Prostate gland (tissue), 2 donors: Measurements from ENCODE around the gene SRMS. TPM values are rescaled to one million over a fixed set of nuclear protein-coding genes. Genes with fewer than 3 reads are reported as not detected.

Source experiments
- DNase-seq: peaks from one replicate; pipeline ENCODE4 v3.0.0-alpha.2; 2019; ENCODE audit warnings: low spot score
- H3K27ac ChIP-seq, 2 donors: fragments of 200-600 bp; sonication (generic); 2 replicates each; pipeline ENCODE4 v1.5.1; 2017 to 2019
- H3K27me3 ChIP-seq: fragments of 200-600 bp; sonication (generic); replicated peaks from 2 replicates; pipeline ENCODE4 v1.5.1; 2019; ENCODE audit not compliant: insufficient read depth
- H3K36me3 ChIP-seq, 2 donors: fragments of 200-600 bp; sonication (generic); 1 replicate in 1 of 2; 2 replicates in 1 of 2; pipeline versions ENCODE4 v1.5.1 to v1.8.1; 2017 to 2019
- H3K4me1 ChIP-seq: fragments of 200-600 bp; sonication (generic); replicated peaks from 2 replicates; pipeline ENCODE4 v1.5.1; 2019
- H3K4me3 ChIP-seq, 2 donors: fragments of 200-600 bp; sonication (generic); 2 replicates each; pipeline ENCODE4 v1.5.1; 2017 to 2019
- H3K9me3 ChIP-seq: fragments of 200-600 bp; sonication (generic); 2 replicates; pipeline ENCODE4 v1.5.1; 2017
- POLR2A ChIP-seq: fragments of 450-650 bp; IDR thresholded peaks from one replicate; pipeline ENCODE4 v1.6.1; 2016; ENCODE audit warnings: antibody characterized with exemption, mild to moderate bottlenecking
- POLR2AphosphoS5 ChIP-seq: sonication (generic); formaldehyde crosslinking; IDR thresholded peaks from one replicate; pipeline ENCODE4 v1.6.1; 2017; ENCODE audit warnings: antibody characterized with exemption
- WGBS: methylation state at CpG from one replicate; pipeline ENCODE4 v1.1.5; 2018; 5-methylcytosine and 5-hydroxymethylcytosine counted together
- intact Hi-C: fragments of 100-400 bp; cut with DNase I; formaldehyde crosslinking; loops from one replicate; pipeline ENCODE4 v1.14.2; 2022
- total RNA-seq, 2 donors: library from RNA; depleted of rRNA; stranded (reverse); fragments of >200 nt; gene quantifications; one replicate each; pipeline ENCODE4 v1.1.0, GENCODE V29; 2016
- TF ChIP-seq, protein P1 (sequence below), 4 experiments: fragments of 200-600 bp in 2 of 4; fragments of 450-650 bp in 2 of 4; sonication (generic) in 2 of 4; IDR thresholded peaks; 1 replicate in 3 of 4; 2 replicates in 1 of 4; pipeline ENCODE4 v1.5.1; 2016 to 2019; ENCODE audit warnings: antibody characterized with exemption in 4 of 4, mild to moderate bottlenecking in 2 of 4, moderate library complexity in 2 of 4

The SRMS gene
- total RNA-seq, 2 donors from 2014 or later, result 0.34 to 1.6 TPM

- Histone ChIP-seq H3K4me3 (no peak overlapping the region), H3K36me3 (no peaks in the 10 kb centered on the region), H3K27ac (no peak overlapping the region), H3K4me1 (no peaks in the 10 kb centered on the region), H3K27me3 (no peaks in the 10 kb centered on the region), H3K9me3 (no peaks in the 10 kb centered on the region)
- no peak for DNase-seq
- intact Hi-C loops, result no loop called here
- no peak for TF ChIP-seq POLR2A
- no peak for TF ChIP-seq POLR2AphosphoS5
- TF ChIP-seq, protein P1, sequence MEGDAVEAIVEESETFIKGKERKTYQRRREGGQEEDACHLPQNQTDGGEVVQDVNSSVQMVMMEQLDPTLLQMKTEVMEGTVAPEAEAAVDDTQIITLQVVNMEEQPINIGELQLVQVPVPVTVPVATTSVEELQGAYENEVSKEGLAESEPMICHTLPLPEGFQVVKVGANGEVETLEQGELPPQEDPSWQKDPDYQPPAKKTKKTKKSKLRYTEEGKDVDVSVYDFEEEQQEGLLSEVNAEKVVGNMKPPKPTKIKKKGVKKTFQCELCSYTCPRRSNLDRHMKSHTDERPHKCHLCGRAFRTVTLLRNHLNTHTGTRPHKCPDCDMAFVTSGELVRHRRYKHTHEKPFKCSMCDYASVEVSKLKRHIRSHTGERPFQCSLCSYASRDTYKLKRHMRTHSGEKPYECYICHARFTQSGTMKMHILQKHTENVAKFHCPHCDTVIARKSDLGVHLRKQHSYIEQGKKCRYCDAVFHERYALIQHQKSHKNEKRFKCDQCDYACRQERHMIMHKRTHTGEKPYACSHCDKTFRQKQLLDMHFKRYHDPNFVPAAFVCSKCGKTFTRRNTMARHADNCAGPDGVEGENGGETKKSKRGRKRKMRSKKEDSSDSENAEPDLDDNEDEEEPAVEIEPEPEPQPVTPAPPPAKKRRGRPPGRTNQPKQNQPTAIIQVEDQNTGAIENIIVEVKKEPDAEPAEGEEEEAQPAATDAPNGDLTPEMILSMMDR (IDR thresholded peaks at IDR 0.05), result no peak
- WGBS, result 25% methylated on average over 20 of the region's 26 CpGs
Observed at GRCh38 chr20:63501818-63502670, 45.5 kb downstream of the SRMS start.

DNA sequence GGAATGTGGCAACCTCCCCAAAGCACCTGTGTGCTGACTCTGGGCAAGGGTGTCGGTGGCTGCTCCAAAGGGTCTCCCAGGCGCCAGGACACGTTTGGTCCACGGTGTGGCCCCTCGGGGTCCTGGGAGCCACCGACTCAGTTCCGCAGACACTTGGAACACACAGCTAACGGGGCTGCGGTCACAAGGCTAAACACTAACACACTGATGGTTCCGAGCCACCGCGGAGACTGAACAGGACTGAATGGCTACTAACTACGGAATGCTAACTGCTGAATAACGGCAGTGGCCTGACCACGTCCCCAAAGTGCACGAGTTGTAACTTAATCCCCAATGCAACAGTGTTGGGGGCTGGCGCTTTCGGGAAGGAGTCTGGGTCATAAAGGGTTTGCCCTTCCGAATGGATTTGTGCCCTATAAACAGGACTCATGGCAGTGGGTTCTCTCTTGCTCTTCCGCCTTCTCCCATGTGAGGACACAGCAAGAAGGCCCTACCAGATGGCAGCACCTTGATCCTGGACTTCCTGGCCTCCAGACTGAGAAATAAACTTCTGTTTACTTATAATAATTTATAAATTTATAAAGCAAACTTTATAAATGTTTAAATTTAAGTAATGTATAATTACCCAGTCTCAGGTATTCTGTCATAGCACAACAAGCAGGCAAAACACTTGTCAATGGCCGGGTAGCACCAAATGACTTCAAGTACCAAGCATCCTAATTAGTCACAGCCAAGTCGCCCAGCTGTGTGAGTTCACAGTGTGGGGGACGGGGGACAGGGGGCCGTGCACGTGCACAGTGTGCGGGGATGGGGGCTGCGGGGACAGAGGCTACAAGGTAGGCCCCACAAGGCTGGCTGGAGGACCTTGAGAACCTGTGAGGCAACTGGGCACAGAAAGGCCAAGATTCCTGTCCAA, 46.4 kb downstream of the SRMS start:
- Histone ChIP-seq H3K9me3 (no peaks in the 10 kb centered on the region), H3K27me3 (no peaks in the 10 kb centered on the region), H3K36me3 (no peaks in the 10 kb centered on the region), H3K27ac (no peak overlapping the region), H3K4me1 (no peaks in the 10 kb centered on the region), H3K4me3 (no peak overlapping the region)
- TF ChIP-seq, protein P1 (IDR thresholded peaks at IDR 0.05), result no peak
- 82% methylated on average over 27 of the region's 27 CpGs for WGBS
- intact Hi-C loops, result no loop called here
- DNase-seq, result no peak

DNA sequence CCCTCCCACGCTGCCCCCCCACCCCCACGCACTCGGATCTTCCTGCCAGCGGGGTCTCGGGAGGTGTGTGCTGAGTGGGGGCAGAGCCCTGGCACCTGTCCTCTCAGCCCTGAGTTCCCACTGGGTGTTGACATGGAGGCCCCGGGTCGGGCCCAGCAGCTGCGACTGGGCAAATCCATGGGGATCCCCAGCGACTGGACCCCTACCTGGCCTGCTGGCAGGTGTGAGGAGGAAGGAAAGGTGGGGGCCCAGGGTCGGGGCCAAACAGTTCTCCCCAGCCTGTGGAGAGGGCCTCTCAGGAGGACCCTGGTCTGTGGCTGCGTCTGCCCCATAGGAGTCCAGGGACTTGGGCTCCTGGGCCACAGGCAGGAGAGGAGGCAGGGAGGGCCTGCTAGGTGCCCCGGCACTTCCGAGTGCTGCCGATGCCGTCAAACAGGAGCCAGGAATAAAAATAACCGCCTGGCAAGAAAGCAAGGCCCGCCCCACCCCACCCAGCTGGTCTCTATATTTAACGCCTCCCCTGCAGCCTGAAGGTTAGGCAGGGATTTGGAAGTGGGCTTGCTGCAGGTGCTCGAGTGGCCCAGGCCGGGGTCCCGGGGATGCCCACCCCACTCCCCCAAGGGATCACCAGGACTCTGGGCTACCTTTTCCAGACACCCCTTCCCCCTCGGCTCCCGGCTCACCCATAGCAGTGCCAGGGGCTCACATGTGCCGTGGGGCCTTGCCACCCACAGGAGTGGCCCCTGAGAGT, 47.2 kb downstream of the SRMS start:
- DNase-seq, result no peak
- no peaks in the 10 kb centered on the region for H3K27me3 ChIP-seq

GRCh38 chr20:63499338-63499969, 48.1 kb downstream of the SRMS start:
- TF ChIP-seq POLR2AphosphoS5 (no peak), POLR2A (no peak)
- TF ChIP-seq, protein P1 (IDR thresholded peaks at IDR 0.05), result no peak
- Histone ChIP-seq H3K27ac (no peak overlapping the region), H3K4me3 (peak overlapping the region; percentile 26 to 40), H3K9me3 (no peaks in the 10 kb centered on the region), H3K27me3 (no peaks in the 10 kb centered on the region), H3K36me3 (no peaks in the 10 kb centered on the region), H3K4me1 (no peaks in the 10 kb centered on the region)
- 6% methylated on average over 39 of the region's 48 CpGs for WGBS
- no peak for DNase-seq
- intact Hi-C loops, result no loop called here

More for the DNA sequence above, 47.2 kb downstream of the SRMS start:
- intact Hi-C loops, result no loop called here
- no peaks in the 10 kb centered on the region for H3K9me3 ChIP-seq
- TF ChIP-seq, protein P1 (IDR thresholded peaks at IDR 0.05), result no peak
- TF ChIP-seq POLR2A (no peak), POLR2AphosphoS5 (no peak)
- WGBS, result 83% methylated on average over 19 of the region's 24 CpGs
- no peak overlapping the region for H3K4me3 ChIP-seq
- no peak overlapping the region for H3K27ac ChIP-seq
- no peaks in the 10 kb centered on the region for H3K4me1 ChIP-seq
- H3K36me3 ChIP-seq, result no peaks in the 10 kb centered on the region
